ENCODE measurements around the gene PLXNA4. TPM values are rescaled to one million over a fixed set of nuclear protein-coding genes. Genes with fewer than 3 reads are reported as not detected.

The PLXNA4 gene
- total RNA-seq, 2 donors from 2014 or later, result 0.99 to 1.1 TPM

GRCh38 chr7:132216847-132217525 lies 359.3 kb downstream of the PLXNA4 start:
- H3K36me3 Mint-ChIP-seq (ENCODE audit: insufficient read depth in 2 of 2), result no peaks in the 10 kb centered on the region
- H3K4me3 Mint-ChIP-seq, result no peak overlapping the region
- DNase-seq (no peak), ATAC-seq (replicated peaks in 1 of 2) (no peak)
- H3K4me1 Mint-ChIP-seq (ENCODE audit: low read depth), result no peaks in the 10 kb centered on the region
- no peak overlapping the region for H3K27ac Mint-ChIP-seq
- H3K27me3 Mint-ChIP-seq (ENCODE audit: low read depth), result no peaks in the 10 kb centered on the region
- H3K9me3 Mint-ChIP-seq, result no peaks in the 10 kb centered on the region

DNA sequence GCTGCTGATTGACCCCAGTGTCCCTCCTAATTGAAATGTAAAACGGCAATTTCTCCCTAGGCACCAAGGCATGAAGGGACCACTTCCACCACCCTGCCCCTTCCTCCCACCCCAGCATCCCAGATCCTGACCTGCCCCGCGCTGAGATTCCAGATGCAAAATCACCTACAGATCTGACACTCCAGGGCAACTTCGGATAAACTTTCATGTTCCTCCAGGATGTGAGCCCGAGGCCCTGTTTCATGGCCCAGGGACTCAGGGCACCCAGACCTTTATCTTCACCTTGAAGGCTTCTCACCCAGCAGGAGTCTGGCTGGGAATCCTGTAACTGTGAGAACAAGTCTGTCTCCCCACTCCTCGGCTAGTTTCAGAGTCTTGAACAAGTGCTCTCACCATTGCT lies 361.8 kb downstream of the PLXNA4 start:
- Mint-ChIP-seq H3K27me3 (ENCODE audit: low read depth) (no peaks in the 10 kb centered on the region), H3K27ac (no peak overlapping the region), H3K4me3 (no peak overlapping the region), H3K36me3 (ENCODE audit: insufficient read depth in 2 of 2) (no peaks in the 10 kb centered on the region), H3K4me1 (ENCODE audit: low read depth) (no peaks in the 10 kb centered on the region), H3K9me3 (no peaks in the 10 kb centered on the region)
- ATAC-seq (replicated peaks in 1 of 2) (no peak), DNase-seq (no peak)

DNA sequence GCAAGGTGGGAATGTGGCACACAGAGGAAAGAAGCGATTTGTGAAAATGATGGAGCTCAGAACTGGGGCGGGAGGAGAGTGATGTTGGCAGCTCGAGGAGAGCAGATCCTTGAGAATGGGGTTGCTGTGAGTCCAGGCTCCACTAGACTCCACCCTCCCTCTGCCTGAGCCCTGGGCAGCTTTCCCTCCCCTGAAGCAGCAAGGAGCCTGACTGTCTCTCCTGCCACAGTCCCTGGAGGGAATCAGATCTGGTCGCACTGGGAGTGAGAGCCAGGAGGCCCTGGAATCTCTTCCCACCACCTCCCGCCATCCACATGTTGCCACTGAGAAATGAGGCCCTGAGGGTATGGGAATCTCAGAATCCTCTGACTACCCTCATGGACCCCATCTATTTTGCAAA lies 362.7 kb downstream of the PLXNA4 start:
- Mint-ChIP-seq H3K27me3 (ENCODE audit: low read depth) (no peaks in the 10 kb centered on the region), H3K27ac (no peak overlapping the region), H3K4me1 (ENCODE audit: low read depth) (no peaks in the 10 kb centered on the region), H3K9me3 (no peaks in the 10 kb centered on the region), H3K36me3 (ENCODE audit: insufficient read depth in 2 of 2) (no peaks in the 10 kb centered on the region), H3K4me3 (no peak overlapping the region)
- DNase-seq (no peak), ATAC-seq (replicated peaks in 1 of 2) (no peak)

GRCh38 chr7:132211971-132212370 lies 364.3 kb downstream of the PLXNA4 start:
- no peaks in the 10 kb centered on the region for H3K9me3 Mint-ChIP-seq
- H3K36me3 Mint-ChIP-seq (ENCODE audit: insufficient read depth in 2 of 2), result no peaks in the 10 kb centered on the region
- no peak overlapping the region for H3K27ac Mint-ChIP-seq
- no peak for DNase-seq
- no peak for ATAC-seq (replicated peaks in 1 of 2)
- H3K4me3 Mint-ChIP-seq, result no peak overlapping the region
- H3K4me1 Mint-ChIP-seq (ENCODE audit: low read depth), result no peaks in the 10 kb centered on the region
- no peaks in the 10 kb centered on the region for H3K27me3 Mint-ChIP-seq (ENCODE audit: low read depth)

- ATAC-seq (replicated peaks in 1 of 2) (no peak), DNase-seq (no peak)
- no peaks in the 10 kb centered on the region for H3K27me3 Mint-ChIP-seq (ENCODE audit: low read depth)
- no peak overlapping the region for H3K27ac Mint-ChIP-seq
- H3K9me3 Mint-ChIP-seq, result no peaks in the 10 kb centered on the region
- H3K4me1 Mint-ChIP-seq (ENCODE audit: low read depth), result no peaks in the 10 kb centered on the region
- no peak overlapping the region for H3K4me3 Mint-ChIP-seq
- no peaks in the 10 kb centered on the region for H3K36me3 Mint-ChIP-seq (ENCODE audit: insufficient read depth in 2 of 2)
Observed at GRCh38 chr7:132210821-132211220, 365.4 kb downstream of the PLXNA4 start.

- no peak for DNase-seq
- Mint-ChIP-seq H3K36me3 (ENCODE audit: insufficient read depth in 2 of 2) (no peaks in the 10 kb centered on the region), H3K4me3 (no peak overlapping the region), H3K9me3 (no peaks in the 10 kb centered on the region), H3K27ac (no peak overlapping the region), H3K27me3 (ENCODE audit: low read depth) (no peaks in the 10 kb centered on the region), H3K4me1 (ENCODE audit: low read depth) (no peaks in the 10 kb centered on the region)
- no peak for ATAC-seq (replicated peaks in 1 of 2)
Observed at GRCh38 chr7:132207782-132208181, 368.5 kb downstream of the PLXNA4 start.

DNA sequence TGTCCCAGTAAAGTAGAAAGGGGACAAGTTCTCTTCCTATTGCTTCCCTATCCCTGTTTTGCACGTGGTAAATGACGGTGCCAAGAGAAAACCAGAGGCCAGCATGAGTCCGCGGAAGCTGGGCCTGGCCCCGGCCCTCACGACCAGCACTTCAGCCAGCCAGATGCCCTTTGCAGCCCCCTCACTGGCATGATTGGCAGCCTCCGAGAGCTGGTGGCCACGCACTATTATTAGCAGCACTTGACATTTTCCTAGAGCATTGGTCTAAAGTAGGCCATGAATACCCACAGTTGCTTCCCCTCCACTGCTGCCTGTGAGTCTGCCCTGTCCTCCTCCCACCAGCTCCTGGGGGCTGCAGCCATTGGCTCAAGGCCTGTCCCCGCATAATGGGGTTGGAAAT lies 369.1 kb downstream of the PLXNA4 start:
- no peaks in the 10 kb centered on the region for H3K36me3 Mint-ChIP-seq (ENCODE audit: insufficient read depth in 2 of 2)
- ATAC-seq (replicated peaks in 1 of 2), result no peak
- no peak for DNase-seq
- no peaks in the 10 kb centered on the region for H3K9me3 Mint-ChIP-seq
- H3K27me3 Mint-ChIP-seq (ENCODE audit: low read depth), result no peaks in the 10 kb centered on the region
- H3K27ac Mint-ChIP-seq, result no peak overlapping the region
- H3K4me3 Mint-ChIP-seq, result no peak overlapping the region
- no peaks in the 10 kb centered on the region for H3K4me1 Mint-ChIP-seq (ENCODE audit: low read depth)

DNA sequence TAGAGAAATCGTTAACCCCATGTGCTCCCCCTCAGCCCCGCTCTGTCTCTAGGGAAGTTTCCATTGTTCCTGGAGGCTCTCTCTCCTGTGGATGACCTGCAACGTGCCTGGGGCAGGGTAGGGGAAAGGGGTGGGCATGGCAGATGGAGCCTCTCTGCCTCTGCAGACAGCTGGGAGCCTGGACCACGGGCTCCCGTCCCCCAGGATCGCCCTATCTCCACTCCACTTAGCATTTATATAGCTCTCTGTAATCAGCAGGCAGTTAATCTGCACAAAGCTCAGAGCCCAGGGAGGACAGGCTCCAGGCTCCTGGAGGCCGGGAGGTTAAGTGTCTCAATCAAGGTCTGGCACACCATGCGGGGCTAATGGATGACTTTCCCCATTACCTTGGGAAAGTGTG lies 369.7 kb downstream of the PLXNA4 start:
- no peaks in the 10 kb centered on the region for H3K27me3 Mint-ChIP-seq (ENCODE audit: low read depth)
- H3K9me3 Mint-ChIP-seq, result no peaks in the 10 kb centered on the region
- no peak for DNase-seq

DNA sequence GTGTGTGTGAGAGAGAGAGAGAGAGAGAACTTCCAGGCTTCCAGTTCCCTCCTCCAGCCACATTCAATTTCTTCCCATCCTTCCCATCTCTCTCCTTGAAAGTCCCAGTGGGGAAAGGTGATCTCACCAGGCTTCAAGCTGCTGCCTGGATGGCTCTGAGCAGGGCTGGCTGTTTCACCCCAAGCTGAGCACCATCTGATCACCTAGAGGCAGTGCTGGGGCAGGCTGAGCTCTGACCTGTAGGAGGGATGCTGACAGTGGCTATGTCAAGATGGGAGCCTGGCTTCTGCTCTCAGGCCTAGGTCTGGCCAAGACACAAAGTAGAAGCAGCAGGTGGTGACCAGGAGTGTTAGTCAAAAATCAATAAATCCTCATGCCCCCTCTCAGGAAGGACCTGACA lies 370.8 kb downstream of the PLXNA4 start:
- Mint-ChIP-seq H3K4me1 (ENCODE audit: low read depth) (no peaks in the 10 kb centered on the region), H3K9me3 (no peaks in the 10 kb centered on the region), H3K36me3 (ENCODE audit: insufficient read depth in 2 of 2) (no peaks in the 10 kb centered on the region), H3K27me3 (ENCODE audit: low read depth) (no peaks in the 10 kb centered on the region), H3K27ac (no peak overlapping the region), H3K4me3 (no peak overlapping the region)
- no peak for DNase-seq
- no peak for ATAC-seq (replicated peaks in 1 of 2)

More for the DNA sequence above, 369.7 kb downstream of the PLXNA4 start:
- no peak overlapping the region for H3K4me3 Mint-ChIP-seq
- H3K4me1 Mint-ChIP-seq (ENCODE audit: low read depth), result no peaks in the 10 kb centered on the region
- no peak for ATAC-seq (replicated peaks in 1 of 2)
- H3K27ac Mint-ChIP-seq, result no peak overlapping the region
- no peaks in the 10 kb centered on the region for H3K36me3 Mint-ChIP-seq (ENCODE audit: insufficient read depth in 2 of 2)

- no peak for ATAC-seq (replicated peaks in 1 of 2)
- H3K4me3 Mint-ChIP-seq, result no peak overlapping the region
- DNase-seq, result no peak
- H3K36me3 Mint-ChIP-seq (ENCODE audit: insufficient read depth in 2 of 2), result no peaks in the 10 kb centered on the region
- H3K9me3 Mint-ChIP-seq, result no peaks in the 10 kb centered on the region
- H3K27ac Mint-ChIP-seq, result no peak overlapping the region
- H3K4me1 Mint-ChIP-seq (ENCODE audit: low read depth), result no peaks in the 10 kb centered on the region
- H3K27me3 Mint-ChIP-seq (ENCODE audit: low read depth), result no peaks in the 10 kb centered on the region
Observed at GRCh38 chr7:132203021-132203420, 373.2 kb downstream of the PLXNA4 start.

GRCh38 chr7:132202541-132202940 lies 373.7 kb downstream of the PLXNA4 start:
- Mint-ChIP-seq H3K36me3 (ENCODE audit: insufficient read depth in 2 of 2) (no peaks in the 10 kb centered on the region), H3K4me3 (no peak overlapping the region), H3K27me3 (ENCODE audit: low read depth) (peaks cover under 1% of the 10 kb centered on the region), H3K27ac (no peak overlapping the region), H3K4me1 (ENCODE audit: low read depth) (no peaks in the 10 kb centered on the region), H3K9me3 (no peaks in the 10 kb centered on the region)
- ATAC-seq (replicated peaks in 1 of 2) (no peak), DNase-seq (no peak)

DNA sequence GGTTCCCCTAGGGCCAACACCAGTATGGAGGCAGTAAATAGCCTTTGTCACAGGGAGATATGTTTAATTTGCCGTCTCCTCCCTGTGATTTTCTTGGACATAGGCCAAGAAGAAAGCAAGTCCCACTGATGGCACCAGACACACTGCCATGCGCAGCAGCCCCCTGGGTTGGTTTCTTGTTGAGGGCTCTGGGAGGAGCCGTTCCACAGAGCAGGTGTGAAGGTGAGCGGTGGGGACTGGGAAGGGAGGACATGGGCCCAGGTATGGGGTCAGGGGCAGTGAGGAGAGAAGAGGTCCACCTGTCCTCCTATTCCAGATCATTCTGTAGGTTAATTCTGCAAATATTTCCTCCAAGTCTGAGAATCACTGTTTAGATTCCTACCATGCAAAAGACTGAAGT lies 376.1 kb downstream of the PLXNA4 start:
- Mint-ChIP-seq H3K4me1 (ENCODE audit: low read depth) (no peaks in the 10 kb centered on the region), H3K4me3 (no peak overlapping the region), H3K27me3 (ENCODE audit: low read depth) (peaks cover 5% of the 10 kb centered on the region), H3K27ac (no peak overlapping the region), H3K9me3 (no peaks in the 10 kb centered on the region), H3K36me3 (ENCODE audit: insufficient read depth in 2 of 2) (no peaks in the 10 kb centered on the region)
- ATAC-seq (replicated peaks in 1 of 2) (no peak), DNase-seq (no peak)

DNA sequence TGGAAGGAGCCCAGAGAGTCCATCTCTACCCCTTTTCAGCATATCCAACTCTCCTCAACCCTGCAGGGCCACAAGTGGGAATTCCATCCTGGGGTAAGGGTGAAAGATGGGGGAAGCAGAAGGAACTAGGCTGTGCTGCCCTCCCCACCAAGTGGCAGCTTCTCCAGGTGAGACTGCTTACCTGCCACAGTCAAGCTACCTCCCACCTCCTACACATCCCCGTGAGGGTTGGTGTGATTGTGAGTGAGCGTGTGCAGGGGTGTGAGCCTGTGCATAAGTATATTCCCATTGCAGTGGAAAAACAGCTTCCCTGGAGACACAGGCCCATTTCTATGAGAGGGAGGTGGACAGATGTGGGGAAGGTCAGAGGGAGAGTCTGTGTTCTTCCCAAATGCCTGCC lies 376.6 kb downstream of the PLXNA4 start:
- peaks cover 5% of the 10 kb centered on the region for H3K27me3 Mint-ChIP-seq (ENCODE audit: low read depth)
- H3K4me1 Mint-ChIP-seq (ENCODE audit: low read depth), result no peaks in the 10 kb centered on the region
- no peak overlapping the region for H3K27ac Mint-ChIP-seq
- no peaks in the 10 kb centered on the region for H3K36me3 Mint-ChIP-seq (ENCODE audit: insufficient read depth in 2 of 2)
- no peak overlapping the region for H3K4me3 Mint-ChIP-seq
- ATAC-seq (replicated peaks in 1 of 2), result no peak
- no peaks in the 10 kb centered on the region for H3K9me3 Mint-ChIP-seq
- no peak for DNase-seq

DNA sequence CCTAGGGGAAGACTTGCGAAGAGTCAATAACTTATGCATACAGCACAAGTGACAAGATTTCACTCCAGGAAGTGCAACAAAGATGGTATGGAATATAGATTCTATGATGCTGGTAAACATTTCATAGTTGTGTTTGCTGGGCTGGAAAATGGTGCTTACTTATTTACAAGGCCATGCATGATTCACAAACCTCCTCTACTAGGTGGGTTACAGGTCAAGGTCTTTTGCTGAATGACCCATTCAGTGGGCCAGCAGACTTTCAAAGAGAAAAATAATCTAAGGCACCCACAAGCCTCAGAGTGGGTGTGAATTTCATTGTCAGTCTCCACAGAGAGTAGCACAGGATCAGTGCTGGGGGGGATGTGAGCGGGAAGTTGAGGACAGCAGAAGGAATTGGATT lies 378.5 kb downstream of the PLXNA4 start:
- no peak for ATAC-seq (replicated peaks in 1 of 2)
- H3K27ac Mint-ChIP-seq, result no peak overlapping the region
- no peak for DNase-seq
- H3K27me3 Mint-ChIP-seq (ENCODE audit: low read depth), result peaks cover 5% of the 10 kb centered on the region
- no peaks in the 10 kb centered on the region for H3K4me1 Mint-ChIP-seq (ENCODE audit: low read depth)
- H3K9me3 Mint-ChIP-seq, result no peaks in the 10 kb centered on the region
- H3K4me3 Mint-ChIP-seq, result no peak overlapping the region
- H3K36me3 Mint-ChIP-seq (ENCODE audit: insufficient read depth in 2 of 2), result no peaks in the 10 kb centered on the region
